CD4-positive, alpha-beta T cell treated with Interleukin-4 for 1 hour (primary cell): ENCODE results near the gene GAST.
A peak's percentile ranks its signal among the peaks of the same experiment; 100 is the strongest.

Experiments
- DNase-seq, 2 donors: peaks; one replicate each; pipeline ENCODE4 v3.0.0-alpha.2; 2020 to 2022

GAST gene

DNA sequence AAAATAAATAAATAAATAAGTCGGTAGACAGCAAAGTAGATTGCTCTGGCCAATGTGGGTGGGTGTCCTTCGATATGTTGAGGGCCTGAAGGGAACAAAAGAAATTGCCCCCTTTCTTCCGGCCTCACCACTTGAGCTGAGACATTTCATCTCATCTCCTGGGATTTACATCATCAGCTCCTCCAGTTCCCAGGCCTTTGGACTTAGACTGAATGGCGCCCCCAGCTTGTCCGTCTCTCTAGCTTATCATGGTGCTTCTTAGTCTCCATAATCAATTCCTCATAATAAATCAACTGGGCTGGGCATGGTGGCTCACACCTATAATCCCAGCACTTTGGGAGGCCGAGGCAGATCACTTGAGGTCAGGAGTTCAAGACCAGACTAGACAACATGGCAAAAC, 36.1 kb downstream of the GAST start:
- DNase-seq: no peak

DNA sequence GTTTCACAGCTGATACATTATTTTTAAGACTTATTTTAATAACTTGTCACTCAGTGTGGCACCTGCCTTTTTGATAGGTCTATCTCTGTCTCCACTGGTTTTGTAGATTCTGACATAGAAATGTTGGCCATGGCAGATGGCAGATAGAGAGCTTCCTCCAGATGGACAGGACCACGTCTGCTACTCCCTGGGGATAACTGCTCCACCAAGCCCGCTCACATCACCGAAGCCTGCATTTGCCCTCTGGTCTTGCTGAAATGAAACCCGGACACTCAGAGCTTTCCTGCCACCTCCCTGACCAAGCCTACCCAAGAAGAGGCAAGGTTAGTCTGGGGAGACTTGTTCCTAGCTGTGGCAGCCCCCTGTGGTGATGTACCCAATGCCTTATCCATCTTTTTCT, 38.7 kb downstream of the GAST start:
- no peak for DNase-seq

DNA sequence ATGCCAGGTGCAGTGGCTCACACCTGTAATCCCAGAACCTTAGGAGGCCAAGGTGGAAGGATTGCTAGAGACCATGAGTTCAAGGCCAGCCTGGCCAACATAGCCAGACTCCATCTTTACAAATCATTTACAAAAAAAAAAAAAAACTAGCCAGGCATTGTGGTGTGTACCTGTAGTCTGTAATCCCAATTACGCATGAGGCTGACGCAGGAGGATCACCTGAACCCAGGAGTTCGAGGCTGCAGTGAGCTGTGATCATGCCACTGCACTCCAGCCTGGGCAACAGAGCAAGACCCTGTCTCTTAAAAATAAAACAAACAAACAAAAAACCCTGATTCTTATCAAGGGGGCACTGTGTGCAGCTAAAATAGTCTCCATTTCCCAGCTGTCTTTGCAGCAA, 39.2 kb downstream of the GAST start:
- no peak for DNase-seq

DNA sequence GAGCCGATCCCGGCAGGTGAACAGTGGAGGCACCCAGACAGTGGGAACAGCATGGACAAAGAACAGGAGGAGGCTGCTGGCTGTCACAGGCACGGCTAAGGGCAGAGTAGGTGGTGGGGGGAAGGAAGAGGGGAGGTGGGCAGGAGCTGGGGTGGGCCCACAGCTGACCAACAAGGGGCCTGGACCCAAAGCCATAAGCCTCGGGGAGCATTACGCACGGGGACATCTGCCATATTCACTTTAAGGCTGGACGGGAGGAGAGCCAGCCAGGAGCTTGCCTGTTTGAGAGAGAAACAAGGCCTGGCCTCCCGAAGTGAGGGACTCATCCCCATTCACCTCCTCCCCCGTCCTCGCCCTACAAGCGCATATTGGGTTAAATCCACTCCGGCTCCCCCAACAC, 41.9 kb downstream of the GAST start:
- DNase-seq: no peak

DNA sequence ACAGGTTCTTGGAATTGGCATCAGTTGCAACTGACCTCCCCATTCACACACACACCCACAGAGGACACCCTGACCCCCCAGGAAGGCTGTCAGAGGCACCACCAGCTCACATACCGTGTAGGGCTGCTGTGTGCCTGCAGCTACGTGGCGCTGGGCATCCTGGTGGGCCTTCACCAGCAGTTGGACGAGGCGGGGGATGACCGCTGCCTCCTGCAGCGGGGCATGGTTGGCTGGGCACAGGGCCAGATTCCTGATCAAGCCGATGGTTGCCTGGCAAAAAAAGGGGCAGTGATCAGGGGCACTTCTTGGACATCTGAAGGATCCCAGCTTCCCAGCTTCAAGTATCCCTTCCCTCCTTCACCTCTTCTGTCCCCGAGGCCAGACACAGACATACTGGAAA, 46.5 kb downstream of the GAST start:
- DNase-seq: no peak

DNA sequence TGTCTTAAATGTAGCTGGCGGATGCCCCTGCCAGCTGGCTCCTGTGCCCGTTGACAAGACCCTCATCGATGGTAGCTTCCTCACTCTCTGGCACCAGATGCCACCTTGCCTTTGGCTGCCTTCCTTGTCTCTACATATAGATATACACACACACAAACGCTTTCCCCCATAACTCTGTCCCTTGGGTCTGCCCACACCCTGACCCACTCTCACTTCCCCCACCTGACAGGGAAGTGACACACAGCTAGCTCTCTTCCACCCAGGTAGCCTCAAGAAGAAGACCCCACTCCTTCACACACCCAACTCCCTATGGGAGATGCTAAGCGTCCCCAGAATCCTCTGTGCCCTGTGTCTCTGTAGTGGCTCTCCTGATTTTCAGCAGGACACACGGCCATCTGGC, 48.7 kb downstream of the GAST start:
- DNase-seq: peak in 1 of 2 donors; percentile 20

DNA sequence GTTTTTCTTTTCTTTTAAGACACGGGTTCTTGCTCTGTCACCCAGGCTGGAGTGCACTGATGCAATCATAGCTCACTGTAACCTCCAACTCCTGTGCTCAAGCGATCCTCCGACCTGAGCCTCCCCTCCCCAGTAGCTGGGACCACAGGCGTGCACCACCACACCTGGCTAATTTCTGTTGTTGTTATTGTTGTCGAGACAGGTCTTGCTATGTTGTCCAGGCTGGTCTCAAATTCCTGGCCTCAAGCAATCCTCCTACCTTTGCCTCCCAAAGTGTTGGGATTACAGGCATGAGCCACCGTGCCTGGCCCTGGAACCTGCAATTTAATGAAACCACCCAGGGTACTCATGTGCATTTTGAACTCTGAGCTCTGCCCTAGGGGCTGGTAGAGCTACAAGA, 50.3 kb downstream of the GAST start:
- DNase-seq: no peak

DNA sequence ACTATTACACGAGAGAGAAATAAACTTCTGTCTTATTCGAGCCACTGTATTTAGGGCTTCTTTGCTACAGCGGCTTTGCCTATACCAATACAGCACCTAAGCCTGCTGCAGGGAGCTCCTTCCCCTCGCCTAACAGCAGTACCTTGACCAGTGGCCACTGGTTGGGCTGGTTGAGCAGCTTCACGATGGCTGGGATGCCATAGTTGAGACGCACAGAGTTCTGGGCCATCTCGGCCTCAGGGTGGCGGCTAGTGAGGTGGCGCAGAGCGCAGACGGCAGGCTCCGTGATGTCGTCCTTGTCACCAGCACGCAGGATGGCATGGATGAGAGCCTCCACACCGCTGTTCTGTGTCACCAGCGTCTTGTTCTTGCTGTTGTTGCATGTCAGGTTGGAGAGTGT, 50.7 kb downstream of the GAST start:
- no peak for DNase-seq

DNA sequence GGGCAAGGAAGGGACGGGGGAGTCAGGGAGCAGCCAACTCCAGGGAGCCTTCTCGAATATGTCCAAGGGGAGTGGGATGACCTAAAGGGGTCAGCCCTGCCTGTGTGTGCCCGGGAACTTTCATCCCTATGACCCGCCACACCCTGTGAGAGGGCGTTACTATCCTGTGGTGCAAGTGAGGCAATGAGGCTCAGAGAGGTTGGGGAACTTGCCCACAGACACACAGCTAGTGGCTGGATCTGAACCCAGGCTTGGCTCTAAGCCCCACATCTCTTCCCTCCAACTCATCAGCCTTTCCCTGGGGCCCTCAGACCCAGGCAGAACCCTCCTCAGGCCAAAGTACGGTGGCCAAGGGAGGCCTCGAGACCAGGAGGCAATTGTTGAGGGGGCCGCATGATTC, 51.2 kb downstream of the GAST start:
- DNase-seq: no peak
